ENCODE measurements around the gene CSTF2.

CSTF2 gene

GRCh38 chrX:100871594-100872560, 51.7 kb downstream of the CSTF2 start:
- no peak for DNase-seq (ENCODE audit: low read depth)

- DNase-seq (ENCODE audit: low read depth), result no peak
Observed at GRCh38 chrX:100874325-100874724, 54.1 kb downstream of the CSTF2 start, which contains the start of gene NOX1. Gene NOX1, minus strand, starts transcription at chrX:100874359. Its CDS starts 220 bp downstream, at chrX:100874139.

GRCh38 chrX:100880368-100880767, 60.2 kb downstream of the CSTF2 start:
- DNase-seq (ENCODE audit: low read depth), result no peak

- DNase-seq (ENCODE audit: low read depth), result no peak
Observed at GRCh38 chrX:100883654-100884053, 63.5 kb downstream of the CSTF2 start.

All from activated T-cell treated with anti-CD3 and anti-CD28 coated beads for 24 hours (primary cell).